GM18870 (cell line): ENCODE data around the gene AFAP1.

Source experiments
- ATAC-seq: cut with Tn5 transposase; IDR thresholded peaks from one replicate; pipeline ENCODE4 v1.9.1; 2021; ENCODE audit warnings: moderate library complexity; ENCODE audit not compliant: unreplicated experiment

AFAP1 gene

GRCh38 chr4:7871356-7871755, 68.3 kb downstream of the AFAP1 start:
- no peak for ATAC-seq

- ATAC-seq, result no peak
Observed at GRCh38 chr4:7868892-7869471, 70.7 kb downstream of the AFAP1 start.

- no peak for ATAC-seq
Observed at GRCh38 chr4:7868436-7868775, 71.3 kb downstream of the AFAP1 start.

GRCh38 chr4:7867701-7868435, 71.8 kb downstream of the AFAP1 start:
- no peak for ATAC-seq

- no peak for ATAC-seq
Observed at GRCh38 chr4:7867191-7867590, 72.5 kb downstream of the AFAP1 start.

GRCh38 chr4:7865533-7865932, 74.1 kb downstream of the AFAP1 start:
- ATAC-seq, result no peak

GRCh38 chr4:7864685-7865084, 75.0 kb downstream of the AFAP1 start:
- no peak for ATAC-seq

GRCh38 chr4:7863911-7864681, 75.6 kb downstream of the AFAP1 start:
- no peak for ATAC-seq

GRCh38 chr4:7862561-7863192, 77.0 kb downstream of the AFAP1 start:
- no peak for ATAC-seq

GRCh38 chr4:7861440-7861881, 78.2 kb downstream of the AFAP1 start:
- no peak for ATAC-seq

- no peak for ATAC-seq
Observed at GRCh38 chr4:7860600-7861163, 79.0 kb downstream of the AFAP1 start.

GRCh38 chr4:7859326-7859725, 80.3 kb downstream of the AFAP1 start:
- no peak for ATAC-seq

GRCh38 chr4:7858498-7858897, 81.2 kb downstream of the AFAP1 start:
- ATAC-seq, result no peak

GRCh38 chr4:7857993-7858392, 81.7 kb downstream of the AFAP1 start:
- ATAC-seq, result no peak

GRCh38 chr4:7857238-7857701, 82.4 kb downstream of the AFAP1 start:
- ATAC-seq, result no peak

GRCh38 chr4:7855731-7856130, 83.9 kb downstream of the AFAP1 start:
- ATAC-seq, result no peak

GRCh38 chr4:7854697-7855370, 84.8 kb downstream of the AFAP1 start:
- ATAC-seq, result no peak

- ATAC-seq, result no peak
Observed at GRCh38 chr4:7854216-7854615, 85.4 kb downstream of the AFAP1 start.

GRCh38 chr4:7853271-7853670, 86.4 kb downstream of the AFAP1 start:
- ATAC-seq, result no peak

- ATAC-seq, result no peak
Observed at GRCh38 chr4:7852568-7853185, 87.0 kb downstream of the AFAP1 start.
